HL-60 (cell line): ENCODE measurements around the gene AADAT.

ENCODE experiments used
- CTCF ChIP-seq: IDR thresholded peaks from one replicate; pipeline ENCODE4 v1.5.1; 2011; ENCODE audit warnings: low read length, control low read depth, inconsistent platforms; ENCODE audit not compliant: insufficient read depth
- POLR2AphosphoS5 ChIP-seq: IDR thresholded peaks from 2 replicates; pipeline ENCODE4 v1.6.1; 2012; ENCODE audit warnings: low read depth
- TF ChIP-seq, protein P1 (sequence below): IDR thresholded peaks from 2 replicates; pipeline ENCODE4 v1.6.1; 2012; ENCODE audit warnings: low read depth; ENCODE audit not compliant: insufficient replicate concordance

DNA sequence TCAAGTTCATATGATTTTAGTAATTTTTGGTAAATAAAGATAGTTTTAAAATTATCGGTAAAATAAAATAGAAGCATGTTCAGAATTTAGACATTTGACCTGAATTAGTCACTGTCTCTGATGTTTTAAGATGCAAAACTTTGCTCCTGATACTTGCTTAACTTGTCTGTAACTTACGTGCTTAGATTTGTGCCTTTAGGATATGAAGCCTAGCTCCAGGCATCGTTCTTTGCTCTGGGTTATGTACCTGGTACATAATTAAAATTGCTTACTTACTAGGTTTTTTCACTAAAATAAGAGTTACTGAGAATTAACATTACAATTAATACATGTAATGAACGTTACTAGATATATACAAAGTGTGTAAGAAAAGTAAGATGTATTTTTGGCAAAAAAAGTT is 24.9 kb upstream of the AADAT start:
- TF ChIP-seq CTCF = no peak
- no peak for TF ChIP-seq POLR2AphosphoS5
- TF ChIP-seq, protein P1, sequence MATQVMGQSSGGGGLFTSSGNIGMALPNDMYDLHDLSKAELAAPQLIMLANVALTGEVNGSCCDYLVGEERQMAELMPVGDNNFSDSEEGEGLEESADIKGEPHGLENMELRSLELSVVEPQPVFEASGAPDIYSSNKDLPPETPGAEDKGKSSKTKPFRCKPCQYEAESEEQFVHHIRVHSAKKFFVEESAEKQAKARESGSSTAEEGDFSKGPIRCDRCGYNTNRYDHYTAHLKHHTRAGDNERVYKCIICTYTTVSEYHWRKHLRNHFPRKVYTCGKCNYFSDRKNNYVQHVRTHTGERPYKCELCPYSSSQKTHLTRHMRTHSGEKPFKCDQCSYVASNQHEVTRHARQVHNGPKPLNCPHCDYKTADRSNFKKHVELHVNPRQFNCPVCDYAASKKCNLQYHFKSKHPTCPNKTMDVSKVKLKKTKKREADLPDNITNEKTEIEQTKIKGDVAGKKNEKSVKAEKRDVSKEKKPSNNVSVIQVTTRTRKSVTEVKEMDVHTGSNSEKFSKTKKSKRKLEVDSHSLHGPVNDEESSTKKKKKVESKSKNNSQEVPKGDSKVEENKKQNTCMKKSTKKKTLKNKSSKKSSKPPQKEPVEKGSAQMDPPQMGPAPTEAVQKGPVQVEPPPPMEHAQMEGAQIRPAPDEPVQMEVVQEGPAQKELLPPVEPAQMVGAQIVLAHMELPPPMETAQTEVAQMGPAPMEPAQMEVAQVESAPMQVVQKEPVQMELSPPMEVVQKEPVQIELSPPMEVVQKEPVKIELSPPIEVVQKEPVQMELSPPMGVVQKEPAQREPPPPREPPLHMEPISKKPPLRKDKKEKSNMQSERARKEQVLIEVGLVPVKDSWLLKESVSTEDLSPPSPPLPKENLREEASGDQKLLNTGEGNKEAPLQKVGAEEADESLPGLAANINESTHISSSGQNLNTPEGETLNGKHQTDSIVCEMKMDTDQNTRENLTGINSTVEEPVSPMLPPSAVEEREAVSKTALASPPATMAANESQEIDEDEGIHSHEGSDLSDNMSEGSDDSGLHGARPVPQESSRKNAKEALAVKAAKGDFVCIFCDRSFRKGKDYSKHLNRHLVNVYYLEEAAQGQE = no peak
